IMR-90 (cell line): ENCODE data around the gene SLC40A1. TPM values are rescaled to one million over a fixed set of nuclear protein-coding genes. Genes with fewer than 3 reads are reported as not detected.

Experiments
- ATAC-seq: fragments of 200-7000 bp; cut with Tn5 transposase; 2 replicates; pipeline ENCODE4 v1.9.1; 2020; ENCODE audit warnings: low read depth, mild to moderate bottlenecking, moderate library complexity
- BruUV-seq: library from RNA; stranded (reverse); fragments of 400-500 nt; replicated peaks from 2 replicates; lab custom pipeline; 2021; lab: Mats Ljungman, UMichigan
- CTCF ChIA-PET: fragments of 300-600 bp; formaldehyde crosslinking; extraction: SDS; loops from one replicate; lab custom pipeline; 2021; ENCODE audit warnings: antibody characterized with exemption; lab: Yijun Ruan, JAX
- POLR2A ChIA-PET: fragments of 300-600 bp; sonication (Branson Sonifier 250); formaldehyde crosslinking; loops from one replicate; lab custom pipeline; 2022; ENCODE audit warnings: antibody characterized with exemption; ENCODE audit not compliant: unreplicated experiment; lab: Charles Lee
- DNase-seq: peaks from one replicate; pipeline ENCODE4 v3.0.0; 2013
- H2AFZ ChIP-seq: replicated peaks from 2 replicates; pipeline ENCODE3; 2013; ENCODE audit warnings: low read length, mild to moderate bottlenecking; ENCODE audit not compliant: poor library complexity
- H2AK5ac ChIP-seq: 2 replicates; pipeline ENCODE4 v1.6.1; 2013; ENCODE audit warnings: low read depth, low read length, inconsistent platforms
- H2AK9ac ChIP-seq: replicated peaks from 2 replicates; pipeline ENCODE3; 2013; ENCODE audit warnings: mild to moderate bottlenecking, low read depth, low read length, moderate library complexity; ENCODE audit not compliant: poor library complexity
- H2BK120ac ChIP-seq: 2 replicates; pipeline ENCODE4 v1.6.1; 2013; ENCODE audit warnings: low read depth, low read length, inconsistent platforms
- H2BK15ac ChIP-seq: 3 replicates; pipeline ENCODE4 v1.6.1; 2013; ENCODE audit warnings: low read depth, low read length, inconsistent platforms
- H2BK20ac ChIP-seq: 2 replicates; pipeline ENCODE4 v1.6.1; 2013; ENCODE audit warnings: low read depth, mild to moderate bottlenecking, inconsistent platforms, low read length, moderate library complexity
- H2BK5ac ChIP-seq: 2 replicates; pipeline ENCODE4 v1.6.1; 2013; ENCODE audit warnings: mild to moderate bottlenecking, low read depth, low read length, inconsistent platforms; ENCODE audit not compliant: poor library complexity, severe bottlenecking
- H3K14ac ChIP-seq: replicated peaks from 2 replicates; pipeline ENCODE4 v1.6.1; 2013; ENCODE audit warnings: low read depth, low read length, inconsistent platforms
- H3K18ac ChIP-seq: 2 replicates; pipeline ENCODE4 v1.6.1; 2013; ENCODE audit warnings: low read depth, low read length, control low read depth
- H3K23ac ChIP-seq: 2 replicates; pipeline ENCODE4 v1.6.1; 2013; ENCODE audit warnings: low read depth, low read length, inconsistent platforms
- H3K27ac ChIP-seq: 2 replicates; pipeline ENCODE4 v1.5.1; 2013; ENCODE audit warnings: mild to moderate bottlenecking, control low read depth, low read length; ENCODE audit not compliant: insufficient read depth
- H3K27me3 ChIP-seq: 2 replicates; pipeline ENCODE4 v1.6.1; 2013; ENCODE audit warnings: low read length; ENCODE audit not compliant: control insufficient read depth, insufficient read depth
- H3K36me3 ChIP-seq: 2 replicates; pipeline ENCODE4 v1.6.1; 2013; ENCODE audit warnings: low read length, mixed read lengths; ENCODE audit not compliant: control insufficient read depth, insufficient read depth
- H3K4ac ChIP-seq: 2 replicates; pipeline ENCODE4 v1.6.1; 2013; ENCODE audit warnings: low read depth, low read length, inconsistent platforms
- H3K4me1 ChIP-seq: 2 replicates; pipeline ENCODE4 v1.6.1; 2013; ENCODE audit warnings: low read length, mixed read lengths; ENCODE audit not compliant: control insufficient read depth, insufficient read depth
- H3K4me2 ChIP-seq: 2 replicates; pipeline ENCODE4 v1.6.1; 2013; ENCODE audit warnings: low read depth, mild to moderate bottlenecking, control low read depth, low read length, moderate library complexity
- H3K4me3 ChIP-seq: 2 replicates; pipeline ENCODE4 v1.5.1; 2013; ENCODE audit warnings: low read depth, mild to moderate bottlenecking, control low read depth, low read length, moderate library complexity; ENCODE audit not compliant: insufficient read depth
- H3K56ac ChIP-seq: 2 replicates; pipeline ENCODE4 v1.6.1; 2013; ENCODE audit warnings: low read length, inconsistent platforms; ENCODE audit not compliant: insufficient read depth; ENCODE audit errors: extremely low read depth
- H3K79me1 ChIP-seq, 2 experiments: 2 replicates each; pipeline ENCODE4 v1.6.1; 2013; ENCODE audit warnings: low read length in 2 of 2, inconsistent platforms in 1 of 2, low read depth in 1 of 2
- H3K9ac ChIP-seq: 2 replicates; pipeline ENCODE4 v1.6.1; 2013; ENCODE audit warnings: low read depth, low read length, control low read depth
- H3K9me1 ChIP-seq: 2 replicates; pipeline ENCODE4 v1.6.1; 2013; ENCODE audit warnings: low read length, inconsistent platforms; ENCODE audit not compliant: insufficient read depth
- H3K9me3 ChIP-seq: 2 replicates; pipeline ENCODE4 v1.6.1; 2013; ENCODE audit warnings: low read length; ENCODE audit not compliant: control insufficient read depth, insufficient read depth
- H4K20me1 ChIP-seq: 2 replicates; pipeline ENCODE4 v1.6.1; 2013; ENCODE audit warnings: low read length, inconsistent platforms; ENCODE audit not compliant: insufficient read depth
- H4K5ac ChIP-seq: 2 replicates; pipeline ENCODE4 v1.6.1; 2013; ENCODE audit warnings: mild to moderate bottlenecking, low read depth, low read length, control low read depth
- H4K8ac ChIP-seq, 2 experiments: 2 replicates each; pipeline ENCODE4 v1.6.1; 2013; ENCODE audit warnings: low read depth in 2 of 2, low read length in 2 of 2, control low read depth in 1 of 2, inconsistent platforms in 1 of 2
- H4K91ac ChIP-seq: 2 replicates; pipeline ENCODE4 v1.6.1; 2013; ENCODE audit warnings: low read depth, low read length, inconsistent platforms; ENCODE audit not compliant: insufficient read depth
- BHLHE40 ChIP-seq: fragments of 150-350 bp; IDR thresholded peaks from 2 replicates; pipeline ENCODE4 v1.6.1; 2016; ENCODE audit warnings: mild to moderate bottlenecking, low read depth, low read length
- CEBPB ChIP-seq: IDR thresholded peaks from 2 replicates; pipeline ENCODE4 v1.6.1; 2012; ENCODE audit warnings: low read depth, low read length, improper control_type of control experiment
- CHD1 ChIP-seq: IDR thresholded peaks from 2 replicates; pipeline ENCODE4 v1.6.1; 2012; ENCODE audit warnings: low read depth, low read length, improper control_type of control experiment
- CTCF ChIP-seq: conservative IDR thresholded peaks from 2 replicates; pipeline ENCODE4 v1.5.1; 2012; ENCODE audit warnings: mild to moderate bottlenecking, low read depth, low read length, improper control_type of control experiment
- MAFK ChIP-seq: IDR thresholded peaks from 2 replicates; pipeline ENCODE4 v1.6.1; 2012; ENCODE audit warnings: low read depth, low read length, improper control_type of control experiment
- MAZ ChIP-seq: IDR thresholded peaks from 2 replicates; pipeline ENCODE4 v1.6.1; 2012; ENCODE audit warnings: low read depth, mild to moderate bottlenecking, low read length, improper control_type of control experiment, moderate library complexity, borderline replicate concordance
- NFE2L2 ChIP-seq: fragments of 150-350 bp; IDR thresholded peaks from 2 replicates; pipeline ENCODE4 v1.6.1; 2016; ENCODE audit warnings: low read depth, mild to moderate bottlenecking, low read length
- POLR2A ChIP-seq: IDR thresholded peaks from 2 replicates; pipeline ENCODE4 v1.6.1; 2012; ENCODE audit warnings: mild to moderate bottlenecking, low read depth, low read length
- RAD21 ChIP-seq: IDR thresholded peaks from 2 replicates; pipeline ENCODE4 v1.6.1; 2012; ENCODE audit warnings: low read length, improper control_type of control experiment
- RCOR1 ChIP-seq: IDR thresholded peaks from 2 replicates; pipeline ENCODE4 v1.6.1; 2012; ENCODE audit warnings: mild to moderate bottlenecking, low read length, improper control_type of control experiment; ENCODE audit not compliant: insufficient replicate concordance
- RFX5 ChIP-seq: IDR thresholded peaks from 2 replicates; pipeline ENCODE4 v1.8.0; 2012; ENCODE audit warnings: low read depth, mild to moderate bottlenecking, low read length, moderate library complexity
- SMC3 ChIP-seq: fragments of 150-350 bp; IDR thresholded peaks from 2 replicates; pipeline ENCODE4 v1.6.1; 2016; ENCODE audit warnings: low read depth, mild to moderate bottlenecking, antibody characterized with exemption, low read length, moderate library complexity
- USF2 ChIP-seq: fragments of 150-350 bp; IDR thresholded peaks from 2 replicates; pipeline ENCODE4 v1.6.1; 2017; ENCODE audit warnings: mild to moderate bottlenecking, antibody characterized with exemption, low read length, low read depth
- WGBS, 2 experiments: methylation state at CpG; one replicate each; pipeline versions ENCODE4 v1.1.5 to v1.1.7; 2013; ENCODE audit warnings: missing lambda C conversion rate in 2 of 2; ENCODE audit not compliant: insufficient read length in 1 of 2; ENCODE audit errors: extremely low coverage in 2 of 2; 5-methylcytosine and 5-hydroxymethylcytosine counted together
- dilution Hi-C: fragments of 300-500 bp; cut with HindIII; formaldehyde crosslinking; loops from one replicate; pipeline ENCODE4 v1.14.3; 2018; ENCODE audit warnings: low sequenced_read_pairs; ENCODE audit not compliant: unreplicated experiment
- in situ Hi-C: fragments of 300-500 bp; cut with MboI; formaldehyde crosslinking; loops from 3 replicates; pipeline ENCODE4 v1.14.3; 2019; ENCODE audit warnings: low sequenced_read_pairs, inconsistent platforms, mixed read lengths
- intact Hi-C: fragments of 100-400 bp; cut with micrococcal nuclease; formaldehyde crosslinking; loops from 2 replicates; pipeline ENCODE4 v1.10.0; 2022
- polyA plus RNA-seq, 3 experiments: library from polyadenylated mRNA; depleted of rRNA; stranded (reverse); fragments of >200 nt; gene quantifications; 2 replicates each; pipeline ENCODE4 v1.2.3, GENCODE V29; 2012; ENCODE audit warnings: low replicate concordance in 1 of 3
- total RNA-seq: library from RNA; depleted of rRNA; stranded (reverse); fragments of >200 nt; gene quantifications from 2 replicates; pipeline ENCODE4 v1.2.3, GENCODE V29; 2012
- TF ChIP-seq, protein P1 (sequence below): fragments of 150-350 bp; IDR thresholded peaks from 2 replicates; pipeline ENCODE4 v1.6.1; 2016; ENCODE audit warnings: low read depth, mild to moderate bottlenecking, low read length, moderate library complexity, borderline replicate concordance

SLC40A1 gene
- total and polyA plus RNA-seq, 2 of the 4 experiments (the other 2 are of a cell fraction): 1.5 to 5.0 TPM

GRCh38 chr2:189599245-189599644 is 18.7 kb upstream of the SLC40A1 start:
- dilution Hi-C loops: no loop called here
- ChIA-PET POLR2A (no interaction called here), CTCF (no interaction called here)
- H3K79me1 ChIP-seq: no peaks in the 10 kb centered on the region
- H3K27ac ChIP-seq: no peak overlapping the region
- H2AK5ac ChIP-seq: no peak overlapping the region
- no peaks in the 10 kb centered on the region for H3K9me3 ChIP-seq
- no CpG with 5 or more reads among the region's 1 CpG for WGBS, 2 experiments
- intact Hi-C loops: no loop called here
- H3K4me1 ChIP-seq: peaks cover 2% of the 10 kb centered on the region
- no peak overlapping the region for H2AK9ac ChIP-seq
- no peak overlapping the region for H3K9ac ChIP-seq
- no peaks in the 10 kb centered on the region for H3K9me1 ChIP-seq
- H3K4me2 ChIP-seq: no peak overlapping the region
- H4K8ac ChIP-seq: no peak overlapping the region
- peak; percentile 59 for DNase-seq
- no peak overlapping the region for H2BK120ac ChIP-seq
- H3K4ac ChIP-seq: no peak overlapping the region
- no peak overlapping the region for H4K5ac ChIP-seq
- no peaks in the 10 kb centered on the region for H3K36me3 ChIP-seq
- H3K18ac ChIP-seq: no peak overlapping the region
- no peak overlapping the region for H3K23ac ChIP-seq
- no peak overlapping the region for H2AFZ ChIP-seq
- ATAC-seq: peak; percentile 70
- TF ChIP-seq POLR2A (no peak), RAD21 (no peak), RCOR1 (no peak), RFX5 (no peak), MAZ (no peak), MAFK (no peak), USF2 (no peak), CHD1 (no peak), CTCF (no peak), BHLHE40 (no peak), NFE2L2 (no peak), SMC3 (no peak), CEBPB (no peak)
- TF ChIP-seq, protein P1, sequence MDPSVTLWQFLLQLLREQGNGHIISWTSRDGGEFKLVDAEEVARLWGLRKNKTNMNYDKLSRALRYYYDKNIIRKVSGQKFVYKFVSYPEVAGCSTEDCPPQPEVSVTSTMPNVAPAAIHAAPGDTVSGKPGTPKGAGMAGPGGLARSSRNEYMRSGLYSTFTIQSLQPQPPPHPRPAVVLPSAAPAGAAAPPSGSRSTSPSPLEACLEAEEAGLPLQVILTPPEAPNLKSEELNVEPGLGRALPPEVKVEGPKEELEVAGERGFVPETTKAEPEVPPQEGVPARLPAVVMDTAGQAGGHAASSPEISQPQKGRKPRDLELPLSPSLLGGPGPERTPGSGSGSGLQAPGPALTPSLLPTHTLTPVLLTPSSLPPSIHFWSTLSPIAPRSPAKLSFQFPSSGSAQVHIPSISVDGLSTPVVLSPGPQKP: no peak
- H2BK15ac ChIP-seq: no peak overlapping the region
- no peak overlapping the region for H2BK5ac ChIP-seq
- no peak overlapping the region for H3K4me3 ChIP-seq
- in situ Hi-C loops: no loop called here
- no peaks in the 10 kb centered on the region for H3K27me3 ChIP-seq
- H3K56ac ChIP-seq: no peak overlapping the region
- H2BK20ac ChIP-seq: no peak overlapping the region
- no TSS peak for BruUV-seq
- H3K14ac ChIP-seq: no peak overlapping the region
- H4K20me1 ChIP-seq: no peaks in the 10 kb centered on the region
- no peak overlapping the region for H4K91ac ChIP-seq
